GM18858 (cell line): ENCODE results near the gene BCL2.

Experiments
- ATAC-seq: cut with Tn5 transposase; IDR thresholded peaks from one replicate; pipeline ENCODE4 v1.9.1; 2021; ENCODE audit not compliant: unreplicated experiment

BCL2 gene

DNA sequence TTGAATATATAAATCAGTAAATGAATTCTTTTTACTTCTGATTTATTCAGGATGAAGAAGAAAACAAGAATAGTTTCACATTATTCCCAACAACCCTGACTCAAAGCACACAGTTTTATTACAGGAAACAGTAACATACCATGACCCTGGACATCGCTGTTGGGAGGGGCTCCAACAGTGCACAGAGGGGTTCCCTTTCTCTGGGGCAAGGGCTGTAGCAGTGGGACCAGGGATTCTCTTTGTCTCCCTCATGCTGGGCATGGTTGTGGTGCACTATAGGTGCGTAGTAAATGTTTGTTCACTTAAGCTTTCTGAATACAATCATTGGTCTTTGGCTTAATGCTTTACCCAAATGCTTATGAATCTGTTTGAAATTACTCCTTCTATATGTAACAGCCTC lies 189.4 kb downstream of the BCL2 start:
- no peak for ATAC-seq

DNA sequence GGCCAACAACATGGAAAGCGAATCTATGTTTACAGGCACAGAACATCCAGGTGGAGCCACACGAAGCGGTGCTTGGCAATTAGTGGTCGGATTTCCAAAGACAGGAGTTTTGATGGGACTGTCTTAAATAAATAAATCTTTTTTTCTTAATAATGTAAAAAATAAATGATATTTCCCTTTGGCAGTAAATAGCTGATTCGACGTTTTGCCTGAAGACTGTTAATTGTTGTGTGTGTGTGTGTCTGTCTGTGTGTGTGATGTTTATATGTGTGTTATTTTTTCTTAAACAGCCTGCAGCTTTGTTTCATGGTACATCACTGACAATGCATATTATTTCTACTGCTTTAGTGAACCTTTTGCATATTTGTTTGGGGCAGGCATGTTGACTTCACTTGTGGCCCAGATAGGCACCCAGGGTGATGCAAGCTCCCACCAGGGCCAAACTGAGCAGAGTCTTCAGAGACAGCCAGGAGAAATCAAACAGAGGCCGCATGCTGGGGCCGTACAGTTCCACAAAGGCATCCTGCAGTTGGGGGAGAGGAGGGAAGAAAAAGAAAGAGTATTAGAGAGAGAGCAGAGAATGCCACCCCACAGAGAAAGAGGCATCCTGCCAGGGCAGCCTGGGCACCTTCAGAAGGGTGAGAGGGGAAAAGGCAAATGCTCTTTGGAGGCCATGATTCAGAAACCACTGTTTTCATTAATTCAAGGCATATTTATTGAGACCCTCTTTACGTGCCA lies 191.2 kb downstream of the BCL2 start:
- no peak for ATAC-seq

DNA sequence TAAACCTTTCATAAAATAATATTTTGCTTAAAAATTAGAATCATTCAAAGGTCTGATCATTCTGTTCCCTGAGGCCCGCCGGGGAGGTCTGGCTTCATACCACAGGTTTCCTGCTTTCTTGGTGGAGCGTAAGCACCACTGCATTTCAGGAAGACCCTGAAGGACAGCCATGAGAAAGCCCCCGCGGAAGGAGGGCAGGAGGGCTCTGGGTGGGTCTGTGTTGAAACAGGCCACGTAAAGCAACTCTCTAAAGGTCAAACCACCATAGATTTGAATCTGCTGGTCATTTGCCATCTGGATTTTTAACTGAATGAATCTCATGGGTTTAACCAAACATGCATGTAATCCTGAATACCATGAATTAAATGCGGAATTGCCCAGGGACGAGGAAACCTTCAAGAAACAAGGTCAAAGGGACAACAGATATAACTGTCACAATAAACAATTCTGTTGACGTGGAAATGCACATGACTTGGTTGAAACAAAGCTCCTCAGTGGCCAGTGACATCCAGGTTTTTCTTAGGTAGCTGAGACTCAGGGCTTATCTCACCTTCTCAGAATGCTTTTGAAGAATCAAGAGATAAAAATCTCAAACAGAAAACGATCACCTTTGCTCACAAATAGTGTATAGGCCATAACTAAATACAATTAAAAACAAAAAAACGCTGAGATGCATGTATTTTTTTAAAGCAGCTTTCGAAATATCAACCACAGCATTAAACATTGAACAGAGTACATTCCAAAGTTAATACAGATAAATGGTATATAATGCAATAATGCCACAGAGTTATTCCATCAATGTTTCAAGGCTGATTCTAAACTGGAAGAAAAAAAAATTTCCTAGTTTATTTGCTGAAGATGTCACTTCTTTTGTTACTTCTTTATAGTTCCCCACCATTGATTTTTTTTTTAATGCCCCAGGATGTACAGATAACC lies 193.2 kb downstream of the BCL2 start:
- no peak for ATAC-seq

DNA sequence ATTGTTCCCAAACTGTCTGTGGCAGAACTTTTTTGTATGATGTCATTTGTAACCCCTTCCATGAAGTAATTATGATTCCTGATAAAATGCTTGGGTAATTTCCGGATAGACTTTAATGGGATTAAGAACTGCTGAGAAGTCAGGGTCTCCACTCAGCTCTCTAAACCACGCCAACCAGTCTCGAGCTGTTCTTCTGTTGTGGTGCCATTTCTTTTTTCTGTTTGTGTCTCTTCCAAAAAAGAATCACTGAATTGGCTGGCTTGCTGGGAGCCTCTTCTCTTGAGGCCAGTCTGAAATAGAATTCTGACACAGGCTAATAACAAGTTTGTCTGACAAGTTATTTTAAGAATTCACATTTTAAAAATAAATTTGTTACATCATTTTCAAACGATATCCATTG lies 198.9 kb downstream of the BCL2 start:
- no peak for ATAC-seq

DNA sequence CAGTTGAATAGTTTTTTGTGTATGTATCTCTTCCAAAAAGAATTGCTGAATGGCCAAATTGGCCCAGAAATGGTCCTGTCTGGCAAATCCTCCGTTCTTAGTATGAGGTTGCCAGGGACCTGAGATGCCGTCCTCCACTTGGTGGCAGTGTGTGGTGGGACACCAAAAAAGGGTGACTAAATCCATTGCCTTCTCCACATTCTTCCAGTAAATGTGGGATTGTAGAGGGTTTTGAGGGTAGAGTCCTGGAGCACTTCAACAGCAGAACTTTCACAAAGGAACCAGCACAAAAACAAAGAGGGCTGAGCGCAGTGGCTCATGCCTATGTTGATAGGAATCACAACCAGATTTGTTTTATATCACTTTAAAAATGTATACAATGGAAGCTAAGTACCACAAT lies 199.9 kb downstream of the BCL2 start:
- no peak for ATAC-seq

DNA sequence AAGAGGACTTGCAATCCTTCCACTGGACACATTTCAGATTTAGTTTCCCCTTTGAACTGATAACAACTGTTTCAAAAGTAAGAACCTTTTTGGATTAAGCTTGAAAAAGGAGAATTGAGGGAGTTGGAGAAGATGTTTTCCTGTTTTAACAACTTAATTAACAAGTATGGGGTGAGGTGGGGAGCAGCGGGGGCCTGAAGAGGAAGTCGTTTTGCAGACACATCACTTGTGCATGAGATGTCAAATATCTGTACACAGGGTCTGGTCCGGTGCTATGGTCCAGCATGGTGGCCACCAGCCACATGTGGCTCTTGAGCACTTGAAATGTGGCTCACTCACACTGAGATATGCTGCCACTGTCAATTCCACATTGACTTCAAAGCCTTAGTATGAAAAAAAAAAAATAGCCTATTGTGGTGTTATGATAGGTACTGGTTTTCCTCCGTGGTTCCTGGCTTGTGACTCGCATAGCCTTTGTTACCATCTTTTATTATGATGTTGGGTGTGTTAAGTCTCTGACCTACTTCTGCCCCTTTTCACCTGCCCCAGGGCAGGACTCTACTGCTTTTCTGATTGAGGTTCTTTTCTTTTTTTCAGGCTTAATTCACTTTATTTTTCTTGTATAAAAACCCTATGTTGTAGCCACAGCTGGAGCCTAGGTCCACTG lies 205.5 kb downstream of the BCL2 start:
- no peak for ATAC-seq

DNA sequence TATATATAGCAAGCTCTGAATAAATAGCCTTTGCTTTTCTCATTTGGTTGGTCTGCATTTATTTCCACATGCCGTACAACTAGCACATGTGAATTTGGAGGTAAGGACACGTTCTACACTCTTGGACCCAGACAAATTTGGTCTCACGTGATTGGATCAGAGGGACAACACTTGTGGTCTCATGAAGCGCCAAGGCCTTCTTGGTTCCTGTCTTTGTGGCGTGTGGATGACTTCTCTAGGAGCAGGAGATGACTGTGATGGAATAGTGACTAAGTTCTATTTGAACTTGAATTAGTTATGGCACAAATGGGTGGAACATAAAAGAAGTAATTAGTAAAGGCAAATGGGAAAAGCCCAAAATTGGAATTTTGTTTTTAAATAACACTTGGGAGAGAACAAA lies 206.9 kb downstream of the BCL2 start:
- ATAC-seq: no peak

DNA sequence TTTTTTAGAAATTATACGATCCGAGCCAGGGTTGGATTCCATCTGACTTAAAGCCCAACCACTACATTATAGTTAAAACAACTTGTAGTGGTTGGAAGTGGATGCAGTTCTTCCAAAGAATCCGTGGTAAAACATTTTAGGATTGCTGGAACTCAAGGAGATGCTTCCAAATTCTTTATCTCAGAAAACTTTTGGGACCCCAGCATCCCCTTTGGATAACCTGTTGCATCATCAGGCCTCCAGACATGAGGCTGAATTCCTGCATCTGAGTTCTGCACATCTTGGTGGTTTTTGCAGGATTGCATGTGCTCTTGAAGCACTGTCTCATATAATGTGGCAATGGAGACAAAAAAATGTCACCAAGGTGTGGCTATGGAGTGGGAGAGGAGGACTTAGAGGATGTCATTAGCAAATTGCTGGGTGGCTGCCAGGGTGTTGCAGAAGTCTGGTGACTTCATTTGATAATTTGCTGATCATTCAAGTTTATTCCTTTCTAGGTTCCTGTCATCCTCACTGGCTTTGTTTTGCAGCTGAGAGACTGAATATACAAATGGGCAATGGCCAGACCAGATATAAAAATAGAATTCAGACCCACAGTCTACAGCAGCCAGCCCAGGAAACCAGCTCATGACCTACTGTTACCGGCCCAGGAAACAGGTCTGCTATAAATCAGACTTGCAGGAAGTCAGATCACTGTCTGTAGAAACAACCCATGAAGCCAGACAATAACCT lies 207.7 kb downstream of the BCL2 start:
- ATAC-seq: peak; percentile 40

DNA sequence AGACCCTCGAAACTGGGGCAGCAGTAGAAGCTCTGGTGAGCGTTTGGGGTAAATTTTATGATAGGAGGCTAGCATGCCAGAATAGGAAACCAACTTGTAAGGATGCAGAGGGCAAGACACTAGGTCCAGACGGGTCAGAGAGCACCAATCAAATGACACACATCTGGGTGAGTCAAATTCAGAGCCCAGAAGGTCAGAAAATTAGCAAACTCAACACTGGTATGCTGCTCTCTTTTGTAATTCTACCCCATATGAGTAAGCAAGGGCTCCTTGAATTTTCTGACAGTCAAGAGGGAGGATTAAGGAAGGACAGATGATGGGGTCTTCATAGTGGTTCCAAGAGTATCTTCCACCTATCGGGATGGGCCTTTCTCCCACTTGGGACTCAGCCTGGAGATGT lies 209.8 kb downstream of the BCL2 start:
- ATAC-seq: no peak

DNA sequence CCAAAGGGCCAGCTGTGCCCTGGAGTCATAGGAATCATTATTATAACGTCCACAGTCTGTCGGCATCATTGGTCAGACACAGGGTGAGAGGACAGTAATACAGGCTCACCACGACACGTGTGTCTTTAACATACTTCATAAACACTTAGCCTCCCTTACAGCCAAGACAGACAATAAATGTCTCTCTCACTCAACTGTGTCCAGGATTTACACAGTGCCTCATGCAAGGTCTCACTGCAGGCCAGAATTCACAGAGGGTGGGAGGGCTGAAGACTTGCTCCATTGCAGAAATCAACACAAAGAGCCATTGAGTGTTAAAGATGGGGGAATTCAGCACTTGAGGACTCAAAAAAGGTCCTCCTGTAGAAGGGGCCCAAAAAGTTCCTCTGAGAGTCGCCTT lies 210.5 kb downstream of the BCL2 start:
- ATAC-seq: no peak

DNA sequence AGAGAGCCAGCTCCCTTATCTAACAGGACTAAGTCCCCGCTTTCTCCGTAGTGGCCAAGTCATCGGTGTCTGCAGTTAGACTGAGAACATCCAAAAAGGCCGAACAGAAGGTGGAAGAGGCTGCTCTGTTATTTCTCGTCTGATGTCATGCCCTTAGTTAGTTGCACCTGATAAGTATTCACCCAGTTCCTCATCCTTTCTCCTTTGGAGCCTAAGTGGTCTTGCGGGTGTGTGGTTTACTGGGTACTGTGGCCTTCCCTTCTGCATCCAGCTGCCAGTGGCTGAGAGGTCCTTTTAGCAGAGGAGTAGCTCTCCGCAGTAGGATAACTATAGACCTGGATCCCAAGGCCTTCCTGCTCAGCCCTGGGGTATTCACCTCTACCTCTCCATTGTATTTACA lies 211.6 kb downstream of the BCL2 start:
- ATAC-seq: no peak

DNA sequence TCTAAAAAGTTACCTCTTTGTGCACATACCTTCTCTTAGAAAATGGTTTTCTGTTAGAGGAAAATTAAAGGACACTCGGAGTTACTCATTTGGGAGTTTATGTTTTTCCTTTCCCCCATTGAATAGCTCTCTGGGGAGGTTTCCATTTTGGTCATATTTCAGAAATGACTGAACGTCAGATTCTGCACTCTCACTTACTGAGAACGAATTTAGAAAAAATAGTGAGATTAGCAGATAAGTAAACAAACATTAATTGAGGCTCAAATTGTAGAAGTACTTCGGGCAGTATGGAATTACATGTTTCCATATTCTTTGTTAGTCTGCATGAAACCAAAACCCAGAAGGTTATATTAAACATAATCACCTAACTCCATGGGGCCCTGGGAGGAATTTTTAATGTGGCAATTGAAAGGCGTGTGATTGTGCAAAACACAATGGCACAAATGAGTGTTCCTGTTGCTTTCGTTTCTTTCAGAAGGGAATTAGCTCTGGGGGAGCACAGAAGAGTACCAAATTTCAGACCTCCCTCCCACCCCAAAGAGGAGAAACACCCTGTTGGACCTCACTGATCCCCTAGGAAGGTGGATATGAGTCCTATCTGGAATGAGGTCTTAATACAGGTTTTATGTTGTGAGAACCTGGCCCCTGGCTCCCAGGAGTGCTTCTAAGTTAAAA lies 212.3 kb downstream of the BCL2 start:
- ATAC-seq: no peak

DNA sequence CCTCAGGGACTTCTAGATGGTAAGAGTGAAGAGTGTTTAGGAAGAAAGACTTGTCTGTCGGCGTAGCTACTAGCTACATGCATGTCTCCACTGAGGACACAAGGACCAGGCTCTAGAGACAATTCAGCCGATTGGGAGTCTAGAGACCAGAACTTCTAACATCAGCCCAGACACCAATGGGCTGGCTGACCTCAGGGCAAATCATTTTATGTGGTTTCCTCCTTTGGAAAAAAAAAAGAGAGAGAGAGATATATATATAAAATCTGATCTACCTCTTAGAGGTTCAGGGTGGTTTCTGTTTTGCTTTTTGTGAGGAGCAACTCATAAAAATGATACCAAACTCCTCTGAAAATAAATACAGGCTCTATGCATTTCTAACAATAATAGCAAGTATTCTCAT lies 212.8 kb downstream of the BCL2 start:
- ATAC-seq: no peak

DNA sequence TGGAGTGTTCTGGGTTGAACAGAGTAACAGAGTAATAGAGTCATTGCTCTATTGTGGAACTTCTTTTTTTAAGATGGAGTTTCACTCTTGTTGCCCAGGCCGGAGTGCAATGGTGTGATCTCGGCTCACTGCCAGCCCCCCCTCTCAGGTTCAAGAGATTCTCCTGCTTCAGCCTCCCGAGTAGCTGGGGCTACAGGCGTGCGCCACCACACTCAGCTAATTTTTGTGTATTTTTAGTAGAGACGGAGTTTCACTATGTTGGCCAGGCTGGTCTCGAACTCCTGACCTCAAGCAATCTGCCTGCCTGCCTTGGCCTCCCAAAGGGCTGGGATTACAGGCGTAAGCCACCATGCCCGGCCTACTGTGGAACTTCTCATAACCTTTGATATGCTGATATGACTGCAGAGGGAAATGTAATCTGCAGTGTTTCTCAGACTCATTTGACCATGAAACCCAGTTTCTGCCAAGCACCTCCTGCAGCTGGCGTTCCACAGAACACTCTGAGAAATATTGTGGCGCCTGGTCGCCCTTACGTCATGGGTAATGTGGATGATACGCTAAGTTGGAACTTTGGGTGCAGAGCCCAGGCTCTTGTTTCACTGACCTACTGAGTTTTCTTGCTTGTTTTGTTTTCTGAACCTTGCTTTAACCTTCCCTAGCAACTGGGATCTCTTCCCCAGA lies 213.8 kb downstream of the BCL2 start:
- peak; percentile 73 for ATAC-seq

DNA sequence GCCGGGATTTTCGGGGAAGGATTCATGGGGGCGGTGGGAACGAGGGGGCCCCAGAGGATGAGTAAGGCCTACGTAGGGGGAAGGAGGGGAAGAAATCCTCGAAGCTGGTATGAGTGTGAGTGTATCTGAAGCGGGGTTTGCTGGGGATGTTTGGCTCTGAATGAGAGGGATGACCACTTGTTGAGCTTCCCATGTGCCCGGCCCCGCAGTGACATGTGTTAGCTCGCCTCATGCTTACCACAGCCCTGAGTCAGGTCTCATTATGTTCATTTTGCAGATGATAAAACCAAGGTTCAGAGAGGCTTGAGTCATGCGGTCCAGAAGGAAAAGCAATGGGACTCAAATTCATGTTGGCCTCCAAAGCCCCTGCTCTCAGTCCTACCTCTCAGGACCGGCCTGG lies 214.7 kb downstream of the BCL2 start:
- ATAC-seq: no peak

DNA sequence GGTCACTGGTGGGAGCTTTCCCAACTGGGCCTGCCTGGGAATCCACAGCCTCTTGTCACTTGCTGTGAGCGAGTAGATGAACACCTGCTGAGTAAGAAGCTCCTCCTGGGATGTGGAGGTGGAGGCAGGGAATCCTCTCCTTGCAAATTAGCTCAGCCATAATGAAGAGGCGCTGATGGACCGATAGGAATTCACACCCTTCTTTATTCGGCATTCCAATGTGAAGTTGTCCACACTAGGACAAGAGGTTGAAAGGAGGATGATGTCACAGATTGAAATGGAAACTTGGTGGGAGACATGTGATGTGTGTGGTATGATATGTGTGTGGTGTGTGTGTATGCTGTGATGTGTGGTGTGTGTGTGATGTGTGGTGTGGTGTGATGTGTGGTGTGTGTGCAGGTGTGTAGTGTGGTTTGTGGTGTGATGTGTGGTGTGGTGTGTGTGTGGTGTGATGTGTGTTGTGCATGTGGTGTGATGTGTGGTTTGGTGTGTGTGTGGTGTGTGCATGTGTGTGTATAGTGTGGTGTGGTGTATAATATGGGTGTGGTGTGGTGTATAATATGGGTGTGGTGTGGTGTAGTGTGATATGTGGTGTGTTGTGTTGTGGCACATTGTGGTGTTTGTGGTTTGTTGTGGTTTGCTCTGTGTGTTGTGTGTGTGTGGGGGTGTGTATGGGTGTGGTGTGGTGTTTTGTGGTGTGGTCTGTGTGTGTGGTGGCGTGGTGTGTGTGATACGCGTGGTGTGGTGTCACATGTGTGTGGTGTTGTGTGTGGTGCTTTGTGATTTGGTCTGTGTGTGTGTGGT lies 216.4 kb downstream of the BCL2 start:
- no peak for ATAC-seq

DNA sequence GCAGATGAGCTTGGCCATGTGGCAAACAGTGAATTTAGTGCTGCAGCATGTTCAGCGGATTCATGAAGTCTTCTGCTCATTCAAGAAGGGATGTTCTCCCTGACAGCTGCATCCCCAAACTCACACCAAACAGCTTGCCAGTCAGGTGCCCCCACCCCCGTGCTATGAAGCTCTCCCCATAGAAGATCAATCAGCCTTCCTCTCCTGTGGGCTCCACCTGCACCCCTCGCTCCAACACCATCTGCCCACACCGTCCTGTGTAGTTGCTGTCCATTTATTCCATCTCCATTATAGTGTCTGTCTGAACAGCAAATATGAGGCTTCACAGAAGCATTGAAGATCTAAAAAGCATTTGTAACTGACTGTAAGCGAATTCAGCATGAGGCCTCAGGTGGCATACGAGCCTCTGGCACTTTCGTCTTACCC lies 218.9 kb downstream of the BCL2 start:
- ATAC-seq: no peak

DNA sequence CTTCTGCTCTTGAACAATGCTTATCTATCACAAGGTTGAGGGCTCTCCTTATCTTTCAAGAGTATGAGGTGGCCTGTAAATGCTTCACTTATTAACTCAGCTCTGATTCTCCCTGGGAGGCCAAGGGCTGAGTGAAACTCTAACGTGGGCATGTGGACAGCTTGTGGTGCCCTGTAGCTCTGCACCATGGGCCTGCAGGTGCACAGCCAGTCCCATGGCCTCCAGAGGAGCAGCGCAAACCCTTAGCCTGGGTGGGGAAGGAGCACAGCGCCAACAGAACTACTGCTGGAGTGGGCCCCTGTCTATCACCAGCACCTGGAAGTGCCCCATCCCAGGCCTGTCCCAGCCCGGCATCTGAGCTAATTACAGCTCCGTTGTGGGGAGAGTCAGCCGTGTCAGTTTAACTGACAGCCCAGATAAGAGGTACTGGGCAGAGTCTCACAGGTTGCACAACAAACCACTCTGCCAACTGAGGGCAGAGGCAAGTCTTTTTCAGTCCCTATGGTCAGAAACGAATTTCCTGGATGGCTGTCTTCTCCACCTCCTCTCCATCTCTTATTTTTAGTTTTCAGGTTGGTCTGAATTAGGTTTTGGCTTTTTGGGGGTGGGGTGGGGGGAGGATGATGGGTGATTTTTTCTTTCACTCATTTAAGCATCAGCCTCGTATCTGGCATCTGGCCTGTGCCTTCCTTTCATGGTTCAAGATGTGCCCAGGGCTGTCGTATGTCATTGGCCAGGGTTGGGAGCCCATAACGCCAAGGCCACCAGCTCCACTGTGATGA lies 219.5 kb downstream of the BCL2 start:
- peak; percentile 48 for ATAC-seq
